Measurements from ENCODE around the gene TRAPPC12. TPM values are rescaled to one million over a fixed set of nuclear protein-coding genes. Genes with fewer than 3 reads are reported as not detected.

Gene TRAPPC12
- total RNA-seq, 4 donors from 2014 or later, result 36.6 to 57.4 (median 53.1) TPM

DNA sequence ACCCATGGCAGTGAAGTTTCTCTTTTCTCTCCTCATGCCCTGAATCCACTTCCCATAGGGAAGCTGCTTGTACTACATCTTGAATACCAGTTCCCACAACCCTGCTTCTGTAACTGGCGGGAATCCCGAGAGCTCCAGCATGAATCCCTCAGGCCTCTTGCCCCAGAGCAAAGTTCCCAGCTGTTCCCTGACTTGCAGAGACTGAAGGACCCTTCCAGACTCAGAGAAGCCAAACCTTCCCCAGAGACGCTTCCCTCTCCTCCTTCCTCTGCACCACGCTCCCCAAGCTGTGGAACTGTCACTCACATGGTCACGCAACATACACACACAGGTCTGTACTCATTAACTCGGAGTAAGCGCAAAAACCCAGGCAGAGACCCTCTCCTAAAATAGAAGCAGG, 26.4 kb downstream of the TRAPPC12 start:
- in situ Hi-C loops (cut with MboI; ENCODE audit: low sequenced_read_pairs in 4 of 4), result no loop called here
- TF ChIP-seq, protein P1, sequence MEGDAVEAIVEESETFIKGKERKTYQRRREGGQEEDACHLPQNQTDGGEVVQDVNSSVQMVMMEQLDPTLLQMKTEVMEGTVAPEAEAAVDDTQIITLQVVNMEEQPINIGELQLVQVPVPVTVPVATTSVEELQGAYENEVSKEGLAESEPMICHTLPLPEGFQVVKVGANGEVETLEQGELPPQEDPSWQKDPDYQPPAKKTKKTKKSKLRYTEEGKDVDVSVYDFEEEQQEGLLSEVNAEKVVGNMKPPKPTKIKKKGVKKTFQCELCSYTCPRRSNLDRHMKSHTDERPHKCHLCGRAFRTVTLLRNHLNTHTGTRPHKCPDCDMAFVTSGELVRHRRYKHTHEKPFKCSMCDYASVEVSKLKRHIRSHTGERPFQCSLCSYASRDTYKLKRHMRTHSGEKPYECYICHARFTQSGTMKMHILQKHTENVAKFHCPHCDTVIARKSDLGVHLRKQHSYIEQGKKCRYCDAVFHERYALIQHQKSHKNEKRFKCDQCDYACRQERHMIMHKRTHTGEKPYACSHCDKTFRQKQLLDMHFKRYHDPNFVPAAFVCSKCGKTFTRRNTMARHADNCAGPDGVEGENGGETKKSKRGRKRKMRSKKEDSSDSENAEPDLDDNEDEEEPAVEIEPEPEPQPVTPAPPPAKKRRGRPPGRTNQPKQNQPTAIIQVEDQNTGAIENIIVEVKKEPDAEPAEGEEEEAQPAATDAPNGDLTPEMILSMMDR (IDR thresholded peaks at IDR 0.05 in 4 of 5, conservative IDR thresholded peaks at IDR 0.05 in 1 of 5), result no peak
- TF ChIP-seq POLR2A (IDR thresholded peaks at IDR 0.05), result no peak
- Histone ChIP-seq H3K36me3 (peaks cover 0 to 9% of the 10 kb centered on the region in 2 donors), H3K4me3 (no peak overlapping the region), H3K9me3 (no peaks in the 10 kb centered on the region), H3K4me1 (peaks cover 0 to 20% of the 10 kb centered on the region in 2 donors), H3K27ac (peak overlapping the region in 3 of 4 donors; percentile 11 to 23 (median 16)), H3K27me3 (no peaks in the 10 kb centered on the region)
- ATAC-seq (no peak), DNase-seq (no peak)
- intact Hi-C loops (cut with DNase I; ENCODE audit: low total_unique reads), result no loop called here

DNA sequence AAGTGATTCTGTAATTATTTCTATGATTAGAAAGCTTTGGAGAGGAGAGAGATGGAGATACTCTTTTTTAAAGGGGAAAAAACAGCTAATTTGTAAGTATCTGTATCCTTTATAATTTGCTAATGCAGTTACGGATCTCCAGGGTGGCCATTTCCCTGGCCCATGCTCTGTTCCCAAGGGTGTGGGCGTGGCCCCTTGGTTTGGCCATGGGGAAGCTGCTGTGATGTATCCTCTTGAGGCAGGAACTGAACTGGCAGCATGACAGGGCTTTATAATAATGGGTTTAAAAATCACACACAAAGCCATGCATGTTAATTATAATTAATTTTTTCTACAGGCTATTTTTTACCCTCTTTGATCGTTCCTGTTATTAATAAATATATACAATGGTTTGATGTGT, 27.0 kb downstream of the TRAPPC12 start:
- TF ChIP-seq, protein P1 (IDR thresholded peaks at IDR 0.05 in 4 of 5, conservative IDR thresholded peaks at IDR 0.05 in 1 of 5), result no peak
- TF ChIP-seq POLR2A (IDR thresholded peaks at IDR 0.05), result no peak

DNA sequence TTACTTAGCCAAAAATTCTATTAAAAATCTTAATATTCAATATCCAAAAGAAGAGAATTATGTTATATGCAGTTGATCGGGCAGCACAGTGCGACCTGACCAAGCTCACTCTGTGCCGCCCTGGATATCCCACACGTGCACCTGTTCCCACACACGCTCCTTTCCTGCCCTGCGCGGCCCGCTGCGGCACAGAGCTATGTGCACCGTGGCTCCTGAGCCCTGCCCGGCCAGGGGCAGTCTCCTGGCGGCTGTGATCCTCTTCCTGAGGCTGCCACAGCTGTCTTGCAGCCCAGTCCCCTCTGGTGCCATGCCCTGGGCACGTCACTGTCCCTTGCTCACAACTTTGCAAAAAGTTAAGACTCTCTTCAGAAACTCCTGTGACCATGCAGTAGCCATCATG, 29.3 kb downstream of the TRAPPC12 start:
- peaks cover 0 to 20% of the 10 kb centered on the region in 2 donors for H3K4me1 ChIP-seq
- ATAC-seq, result no peak
- H3K27me3 ChIP-seq, result no peaks in the 10 kb centered on the region
- TF ChIP-seq POLR2A (IDR thresholded peaks at IDR 0.05), result no peak
- TF ChIP-seq, protein P1 (IDR thresholded peaks at IDR 0.05 in 4 of 5, conservative IDR thresholded peaks at IDR 0.05 in 1 of 5), result no peak
- H3K4me3 ChIP-seq, result no peak overlapping the region
- DNase-seq, result no peak
- in situ Hi-C loops (cut with MboI; ENCODE audit: low sequenced_read_pairs in 4 of 4), result no loop called here
- no peaks in the 10 kb centered on the region for H3K9me3 ChIP-seq
- H3K36me3 ChIP-seq, result no peaks in the 10 kb centered on the region
- intact Hi-C loops (cut with DNase I; ENCODE audit: low total_unique reads), result no loop called here
- H3K27ac ChIP-seq, result no peak overlapping the region

More for the DNA sequence above, 27.0 kb downstream of the TRAPPC12 start:
- no peaks in the 10 kb centered on the region for H3K9me3 ChIP-seq
- H3K27me3 ChIP-seq, result no peaks in the 10 kb centered on the region
- peak overlapping the region in 2 of 4 donors; percentile 16 to 23 for H3K27ac ChIP-seq
- ATAC-seq (no peak), DNase-seq (no peak)
- peaks cover 0 to 9% of the 10 kb centered on the region in 2 donors for H3K36me3 ChIP-seq
- H3K4me1 ChIP-seq, result peaks cover 0 to 20% of the 10 kb centered on the region in 2 donors
- in situ Hi-C loops (cut with MboI; ENCODE audit: low sequenced_read_pairs in 4 of 4) (no loop called here), intact Hi-C loops (cut with DNase I; ENCODE audit: low total_unique reads) (no loop called here)
- H3K4me3 ChIP-seq, result no peak overlapping the region

DNA sequence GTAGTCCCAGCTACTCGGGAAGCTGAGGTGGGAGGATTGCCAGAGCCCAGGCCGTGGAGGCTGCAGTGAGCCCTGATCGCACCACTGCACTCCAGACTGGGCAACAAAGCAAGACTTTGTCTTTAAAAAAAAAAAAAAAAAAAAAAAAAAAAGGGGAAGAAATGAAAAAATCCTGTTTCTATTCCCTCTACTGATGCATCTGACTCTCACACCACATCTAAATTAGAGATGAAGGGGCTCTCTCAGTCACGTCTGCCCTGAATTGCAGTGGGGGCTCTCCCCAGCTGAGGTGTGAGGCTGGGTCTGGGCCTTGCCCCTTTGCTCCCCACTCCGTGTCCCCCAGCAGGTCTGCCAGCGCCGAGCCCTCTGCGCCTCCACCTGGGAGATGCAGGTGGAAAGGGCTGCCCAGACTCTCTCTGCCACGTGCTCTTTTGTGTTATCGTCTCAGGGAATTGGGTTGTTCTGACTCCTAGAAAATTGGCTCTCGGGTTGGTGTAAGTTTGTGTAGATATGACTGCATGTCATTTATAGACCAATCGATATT, 30.2 kb downstream of the TRAPPC12 start:
- no peak for DNase-seq
- Histone ChIP-seq H3K4me3 (no peak overlapping the region), H3K4me1 (peaks cover 0 to 18% of the 10 kb centered on the region in 2 donors), H3K27ac (no peak overlapping the region), H3K27me3 (no peaks in the 10 kb centered on the region), H3K9me3 (no peaks in the 10 kb centered on the region), H3K36me3 (no peaks in the 10 kb centered on the region)
- ATAC-seq, result no peak
- TF ChIP-seq POLR2A (IDR thresholded peaks at IDR 0.05), result no peak
- TF ChIP-seq, protein P1 (IDR thresholded peaks at IDR 0.05 in 4 of 5, conservative IDR thresholded peaks at IDR 0.05 in 1 of 5), result no peak
- in situ Hi-C loops (cut with MboI; ENCODE audit: low sequenced_read_pairs in 4 of 4) (no loop called here), intact Hi-C loops (cut with DNase I; ENCODE audit: low total_unique reads) (no loop called here)

DNA sequence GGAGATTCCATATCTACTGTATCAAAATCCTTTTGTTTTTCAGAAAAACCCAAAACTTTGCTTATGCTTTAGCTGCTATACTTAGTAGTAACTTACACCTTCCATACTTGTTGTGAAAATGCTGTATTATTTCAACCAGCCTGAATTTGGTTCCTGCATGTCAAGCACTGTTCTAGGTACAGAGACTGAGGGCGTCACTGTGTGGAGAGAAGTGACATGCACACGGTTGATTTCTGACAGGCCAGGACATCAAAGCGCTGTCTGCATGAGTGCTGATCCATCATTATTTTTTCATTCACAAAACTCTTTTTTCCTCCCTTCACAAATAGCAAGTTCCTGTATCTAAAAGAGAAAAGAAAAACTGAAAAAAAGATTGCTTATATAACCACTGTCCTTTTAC, 31.6 kb downstream of the TRAPPC12 start:
- ATAC-seq (no peak), DNase-seq (no peak)
- Histone ChIP-seq H3K4me1 (peaks cover 0 to 12% of the 10 kb centered on the region in 2 donors), H3K4me3 (no peak overlapping the region), H3K9me3 (no peaks in the 10 kb centered on the region), H3K36me3 (no peaks in the 10 kb centered on the region), H3K27me3 (no peaks in the 10 kb centered on the region), H3K27ac (no peak overlapping the region)
- in situ Hi-C loops (cut with MboI; ENCODE audit: low sequenced_read_pairs in 4 of 4) (no loop called here), intact Hi-C loops (cut with DNase I; ENCODE audit: low total_unique reads) (no loop called here)
- TF ChIP-seq, protein P1 (IDR thresholded peaks at IDR 0.05 in 4 of 5, conservative IDR thresholded peaks at IDR 0.05 in 1 of 5), result no peak
- TF ChIP-seq POLR2A (IDR thresholded peaks at IDR 0.05), result no peak
